Heart left ventricle (tissue), 16 donors: ENCODE data around the gene BMAL2. TPM values are rescaled to one million over a fixed set of nuclear protein-coding genes. Genes with fewer than 3 reads are reported as not detected.

Experiments used
- ATAC-seq, 4 donors: fragments of 200-7000 bp; cut with Tn5 transposase; one replicate each; pipeline ENCODE4 v1.9.1; 2020 to 2022; ENCODE audit warnings: moderate library complexity in 4 of 4, mild to moderate bottlenecking in 3 of 4, moderate number of reproducible peaks in 1 of 4
- DNase-seq, 5 donors: peaks; one replicate each; pipeline ENCODE4 v3.0.0-alpha.2; 2020
- H3K27ac ChIP-seq, 12 donors: fragments of 200-600 bp; sonication (generic) in 4 of 12; one replicate each; pipeline versions ENCODE4 v1.5.0 to v1.8.0; 2016 to 2022; ENCODE audit warnings: mild to moderate bottlenecking in 2 of 12
- H3K27me3 ChIP-seq, 9 donors: fragments of 200-600 bp; sonication (generic) in 2 of 9; one replicate each; pipeline versions ENCODE4 v1.5.1 to v1.8.0; 2016 to 2022; ENCODE audit warnings: mild to moderate bottlenecking in 3 of 9
- H3K36me3 ChIP-seq, 9 donors: fragments of 200-600 bp; sonication (generic) in 2 of 9; one replicate each; pipeline versions ENCODE4 v1.5.0 to v1.8.0; 2018 to 2022; ENCODE audit warnings: mild to moderate bottlenecking in 2 of 9
- H3K4me1 ChIP-seq, 12 donors: fragments of 200-600 bp; sonication (generic) in 4 of 12; one replicate each; pipeline versions ENCODE4 v1.5.0 to v1.8.0; 2016 to 2022; ENCODE audit warnings: mild to moderate bottlenecking in 3 of 12
- H3K4me3 ChIP-seq, 12 donors: fragments of 200-600 bp; sonication (generic) in 4 of 12; one replicate each; pipeline versions ENCODE4 v1.5.0 to v1.8.0; 2017 to 2022; ENCODE audit warnings: mild to moderate bottlenecking in 9 of 12, moderate library complexity in 4 of 12
- H3K9me3 ChIP-seq, 12 donors: fragments of 200-600 bp; sonication (generic) in 4 of 12; one replicate each; pipeline versions ENCODE4 v1.5.0 to v1.8.0; 2016 to 2022; ENCODE audit warnings: mild to moderate bottlenecking in 1 of 12
- CTCF ChIP-seq, 12 donors: fragments of 200-600 bp; sonication (generic) in 4 of 12; IDR thresholded peaks; one replicate each; pipeline versions ENCODE4 v1.5.0 to v1.8.0; 2018 to 2022; ENCODE audit warnings: antibody characterized with exemption in 12 of 12, mild to moderate bottlenecking in 5 of 12
- POLR2A ChIP-seq, 2 donors: fragments of 450-650 bp; IDR thresholded peaks; one replicate each; pipeline ENCODE4 v1.6.1; 2017; ENCODE audit warnings: antibody characterized with exemption in 2 of 2, mild to moderate bottlenecking in 2 of 2, moderate library complexity in 2 of 2
- WGBS, 4 donors: extraction: QIAGEN DNeasy Blood & Tissue Kit in 2 of 4; methylation state at CpG; one replicate each; pipeline versions ENCODE4 v1.1.5 to v1.1.7; 2013 to 2018; 5-methylcytosine and 5-hydroxymethylcytosine counted together
- intact Hi-C, 10 donors: fragments of 100-400 bp; cut with DNase I; formaldehyde crosslinking; loops; one replicate each; pipeline versions ENCODE4 v1.11.1 to v1.14.2; 2022
- polyA plus RNA-seq, 2 donors: library from polyadenylated mRNA; stranded (reverse); fragments of 200-250 nt; gene quantifications; one replicate each; pipeline ENCODE4 v1.2.3, GENCODE V29; 2013
- total RNA-seq, 9 donors: library from RNA; depleted of rRNA in 2 of 9; stranded (reverse); fragments of >200 nt in 2 of 9; fragmentation: NEBNext Ultra II Directional in 3 of 9; extraction: Animal tissue kit (Norgen Biotek cat#: 25700) in 3 of 9; gene quantifications; one replicate each; pipeline versions ENCODE4 v1.1.0 to v1.2.4, GENCODE V29; 2016 to 2023
- donor health status: ischemic (EF 13 %, LVEDD 7.1; RV severe dilation, severe dysfunction).
- donor health status: healthy with polysubstance abuse.
- donor health status: DM: no; HTN: yes; CAD: no.
- donor health status: DM: no; HTN: no; CAD: no.
- donor health status: ischemic (EF 25% LVEDD 6.9; RV normal size, moderate dysfunction).
- donor health status: ischemic (EF 25% LVEDD 5.7; RV mildly dilated, moderate dysfunction).
- donor health status: healthy.
- donor health status: DM: yes; HTN: yes; CAD: no.
- donor health status: ischemic (EF 35%, LVEDD 5.7; RV mildly dilated, moderate dysfunction).
- donor health status: nonischemic (EF 11% LVEDD 7.7; RV severe dilation, severe dysfunction).
- donor health status: DM: yes; HTN: yes; CAD: no.
- donor health status: PGD.
- donor health status: ischemic (EF 29% LVEDD 5.4; RV normal size, mild dysfunction).
- donor health status: nonischemic (EF 23%, LVEDD 6.1; RV moderate dilation, normal function).

Gene BMAL2
- total and polyA plus RNA-seq, 11 donors = 0.30 to 10.7 (median 2.9) TPM

GRCh38 chr12:27347779-27348178 is 15.1 kb downstream of the BMAL2 start:
- no peak for TF ChIP-seq CTCF (IDR thresholded peaks at IDR 0.05)
- TF ChIP-seq POLR2A (IDR thresholded peaks at IDR 0.05) = no peak

GRCh38 chr12:27351476-27351875 is 18.8 kb downstream of the BMAL2 start:
- Histone ChIP-seq H3K27me3 (no peaks in the 10 kb centered on the region), H3K9me3 (no peaks in the 10 kb centered on the region), H3K4me1 (no peaks in the 10 kb centered on the region), H3K27ac (no peak overlapping the region), H3K36me3 (no peaks in the 10 kb centered on the region), H3K4me3 (no peak overlapping the region)
- 95 to 99% (median 98%) methylated on average over 7 of the region's 7 CpGs for WGBS, 4 donors
- intact Hi-C loops = no loop called here
- TF ChIP-seq CTCF (IDR thresholded peaks at IDR 0.05) (no peak), POLR2A (IDR thresholded peaks at IDR 0.05) (no peak)
- ATAC-seq (no peak), DNase-seq (no peak)

More at GRCh38 chr12:27347779-27348178, 15.1 kb downstream of the BMAL2 start:
- Histone ChIP-seq H3K36me3 (no peaks in the 10 kb centered on the region), H3K27ac (no peak overlapping the region), H3K4me3 (no peak overlapping the region), H3K27me3 (no peaks in the 10 kb centered on the region), H3K4me1 (no peaks in the 10 kb centered on the region), H3K9me3 (no peaks in the 10 kb centered on the region)
- DNase-seq = no peak
- WGBS, 4 donors = 59 to 81% (median 74%) methylated on average over 2 of the region's 2 CpGs
- no peak for ATAC-seq
- intact Hi-C loops = no loop called here

GRCh38 chr12:27355486-27355885 is 22.9 kb downstream of the BMAL2 start:
- H3K36me3 ChIP-seq = no peaks in the 10 kb centered on the region
- no peaks in the 10 kb centered on the region for H3K27me3 ChIP-seq
- no peaks in the 10 kb centered on the region for H3K4me1 ChIP-seq
- no peak overlapping the region for H3K27ac ChIP-seq
- intact Hi-C loops = no loop called here
- ATAC-seq (no peak), DNase-seq (no peak)
- H3K4me3 ChIP-seq = no peak overlapping the region
- TF ChIP-seq POLR2A (IDR thresholded peaks at IDR 0.05) (no peak), CTCF (IDR thresholded peaks at IDR 0.05) (no peak)
- no peaks in the 10 kb centered on the region for H3K9me3 ChIP-seq
- 90 to 94% (median 93%) methylated on average over 2 of the region's 2 CpGs for WGBS, 4 donors

- Histone ChIP-seq H3K4me1 (no peaks in the 10 kb centered on the region), H3K27me3 (no peaks in the 10 kb centered on the region), H3K9me3 (no peaks in the 10 kb centered on the region), H3K27ac (no peak overlapping the region), H3K4me3 (no peak overlapping the region), H3K36me3 (no peaks in the 10 kb centered on the region)
- TF ChIP-seq CTCF (IDR thresholded peaks at IDR 0.05) (no peak), POLR2A (IDR thresholded peaks at IDR 0.05) (no peak)
- intact Hi-C loops = no loop called here
- ATAC-seq = no peak
- WGBS, 4 donors = 88 to 95% (median 92%) methylated on average over 1 of the region's 1 CpG
- no peak for DNase-seq
Observed at GRCh38 chr12:27355979-27356378, 23.3 kb downstream of the BMAL2 start.
